Tibial nerve (tissue), 4 donors: Measurements from ENCODE around the gene PDE2A. TPM values are rescaled to one million over a fixed set of nuclear protein-coding genes. Genes with fewer than 3 reads are reported as not detected.
A peak's percentile ranks its signal among the peaks of the same experiment; 100 is the strongest.

Experiments used
- DNase-seq, 2 donors: peaks; one replicate each; pipeline ENCODE4 v3.0.0-alpha.2; 2019; ENCODE audit warnings: low spot score in 2 of 2
- H3K27ac ChIP-seq, 4 donors: fragments of 200-600 bp; sonication (generic) in 3 of 4; one replicate each; pipeline ENCODE4 v1.5.1; 2017 to 2019; ENCODE audit warnings: mild to moderate bottlenecking in 1 of 4
- H3K27me3 ChIP-seq, 2 donors: fragments of 200-600 bp; sonication (generic) in 1 of 2; one replicate each; pipeline versions ENCODE4 v1.5.1 to v1.6.0; 2017 to 2019
- H3K36me3 ChIP-seq, 3 donors: fragments of 200-600 bp; sonication (generic); one replicate each; pipeline ENCODE4 v1.5.1; 2018 to 2019
- H3K4me1 ChIP-seq, 4 donors: fragments of 200-600 bp; sonication (generic) in 3 of 4; one replicate each; pipeline ENCODE4 v1.5.1; 2017 to 2019
- H3K4me3 ChIP-seq, 4 donors: fragments of 200-600 bp; sonication (generic) in 3 of 4; one replicate each; pipeline ENCODE4 v1.5.1; 2017 to 2019; ENCODE audit warnings: mild to moderate bottlenecking in 1 of 4, moderate library complexity in 1 of 4
- H3K9me3 ChIP-seq, 4 donors: fragments of 200-600 bp; sonication (generic) in 3 of 4; one replicate each; pipeline ENCODE4 v1.5.1; 2017 to 2019
- EP300 ChIP-seq, 2 donors: sonication (generic); formaldehyde crosslinking; IDR thresholded peaks; one replicate each; pipeline ENCODE4 v1.6.1; 2017; ENCODE audit warnings: antibody characterized with exemption in 2 of 2, mild to moderate bottlenecking in 1 of 2
- POLR2A ChIP-seq, 2 donors: fragments of 450-650 bp; IDR thresholded peaks; one replicate each; pipeline ENCODE4 v1.6.1; 2017; ENCODE audit warnings: antibody characterized with exemption in 2 of 2, mild to moderate bottlenecking in 2 of 2, moderate library complexity in 2 of 2
- WGBS, 2 donors: methylation state at CpG; one replicate each; pipeline ENCODE4 v1.1.5; 2018; 5-methylcytosine and 5-hydroxymethylcytosine counted together
- total RNA-seq, 4 donors: library from RNA; depleted of rRNA; stranded (reverse); fragments of >200 nt; gene quantifications; one replicate each; pipeline ENCODE4 v1.1.0, GENCODE V29; 2016
- TF ChIP-seq, protein P1 (sequence below), 5 experiments: fragments of 200-600 bp in 3 of 5; fragments of 450-650 bp in 2 of 5; sonication (generic) in 3 of 5; IDR thresholded peaks; one replicate each; pipeline ENCODE4 v1.5.1; 2016 to 2019; ENCODE audit warnings: antibody characterized with exemption in 5 of 5, mild to moderate bottlenecking in 3 of 5, moderate library complexity in 2 of 5

The PDE2A gene
- total RNA-seq, 4 donors from 2014 or later = 30.3 to 75.7 (median 43.1) TPM

- Histone ChIP-seq H3K9me3 (no peaks in the 10 kb centered on the region), H3K27ac (no peak overlapping the region), H3K4me3 (no peak overlapping the region), H3K36me3 (no peaks in the 10 kb centered on the region), H3K4me1 (peaks cover 0 to 57% (median 9%) of the 10 kb centered on the region in 4 donors), H3K27me3 (no peaks in the 10 kb centered on the region)
- DNase-seq = no peak
- TF ChIP-seq POLR2A (IDR thresholded peaks at IDR 0.05) (no peak), EP300 (IDR thresholded peaks at IDR 0.05) (no peak)
- TF ChIP-seq, protein P1, sequence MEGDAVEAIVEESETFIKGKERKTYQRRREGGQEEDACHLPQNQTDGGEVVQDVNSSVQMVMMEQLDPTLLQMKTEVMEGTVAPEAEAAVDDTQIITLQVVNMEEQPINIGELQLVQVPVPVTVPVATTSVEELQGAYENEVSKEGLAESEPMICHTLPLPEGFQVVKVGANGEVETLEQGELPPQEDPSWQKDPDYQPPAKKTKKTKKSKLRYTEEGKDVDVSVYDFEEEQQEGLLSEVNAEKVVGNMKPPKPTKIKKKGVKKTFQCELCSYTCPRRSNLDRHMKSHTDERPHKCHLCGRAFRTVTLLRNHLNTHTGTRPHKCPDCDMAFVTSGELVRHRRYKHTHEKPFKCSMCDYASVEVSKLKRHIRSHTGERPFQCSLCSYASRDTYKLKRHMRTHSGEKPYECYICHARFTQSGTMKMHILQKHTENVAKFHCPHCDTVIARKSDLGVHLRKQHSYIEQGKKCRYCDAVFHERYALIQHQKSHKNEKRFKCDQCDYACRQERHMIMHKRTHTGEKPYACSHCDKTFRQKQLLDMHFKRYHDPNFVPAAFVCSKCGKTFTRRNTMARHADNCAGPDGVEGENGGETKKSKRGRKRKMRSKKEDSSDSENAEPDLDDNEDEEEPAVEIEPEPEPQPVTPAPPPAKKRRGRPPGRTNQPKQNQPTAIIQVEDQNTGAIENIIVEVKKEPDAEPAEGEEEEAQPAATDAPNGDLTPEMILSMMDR (IDR thresholded peaks at IDR 0.05) = no peak
- 80 to 89% methylated on average over 10 of the region's 10 CpGs for WGBS, 2 donors
Measured at GRCh38 chr11:72613450-72613849, 60.8 kb downstream of the PDE2A start.

- 76% methylated on average over 8 of the region's 8 CpGs for WGBS, 2 donors
- TF ChIP-seq, protein P1 (IDR thresholded peaks at IDR 0.05) = no peak
- no peak for TF ChIP-seq EP300 (IDR thresholded peaks at IDR 0.05)
- TF ChIP-seq POLR2A (IDR thresholded peaks at IDR 0.05) = no peak
- no peak for DNase-seq
- peaks cover 0 to 52% (median 12%) of the 10 kb centered on the region in 4 donors for H3K4me1 ChIP-seq
- no peaks in the 10 kb centered on the region for H3K36me3 ChIP-seq
- H3K4me3 ChIP-seq = no peak overlapping the region
- no peak overlapping the region for H3K27ac ChIP-seq
- H3K9me3 ChIP-seq = no peaks in the 10 kb centered on the region
- H3K27me3 ChIP-seq = no peaks in the 10 kb centered on the region
Measured at GRCh38 chr11:72609476-72609875, 64.7 kb downstream of the PDE2A start.

DNA sequence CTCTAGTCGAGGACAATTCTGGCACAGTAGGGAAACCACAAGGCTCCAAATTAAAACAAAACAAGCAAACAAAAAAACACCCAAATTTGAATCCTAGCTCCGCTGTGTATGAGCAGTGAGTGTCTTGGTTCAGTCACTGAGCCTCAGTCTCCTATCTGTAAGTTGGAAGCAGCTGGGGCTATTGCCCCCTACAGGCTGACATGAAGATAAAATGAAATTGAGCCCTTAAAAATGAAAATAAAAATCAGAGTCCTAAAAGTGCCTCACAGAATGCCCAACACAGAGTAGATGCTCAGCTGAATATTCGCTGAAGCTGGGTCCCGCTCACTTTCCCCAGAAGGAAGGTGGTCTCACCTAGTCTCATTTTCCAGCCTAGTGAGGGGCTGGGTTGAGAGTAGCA lies 65.2 kb downstream of the PDE2A start:
- TF ChIP-seq EP300 (IDR thresholded peaks at IDR 0.05) = no peak
- no peak for TF ChIP-seq POLR2A (IDR thresholded peaks at IDR 0.05)
- TF ChIP-seq, protein P1 (IDR thresholded peaks at IDR 0.05) = peak in 3 of 5 experiments; percentile 18 to 33 (median 19)
- no peaks in the 10 kb centered on the region for H3K9me3 ChIP-seq
- peaks cover 0 to 48% (median 10%) of the 10 kb centered on the region in 4 donors for H3K4me1 ChIP-seq
- no peaks in the 10 kb centered on the region for H3K27me3 ChIP-seq
- H3K36me3 ChIP-seq = no peaks in the 10 kb centered on the region
- no peak overlapping the region for H3K4me3 ChIP-seq
- DNase-seq = no peak
- H3K27ac ChIP-seq = no peak overlapping the region
- WGBS, 2 donors = 73 to 80% methylated on average over 4 of the region's 4 CpGs

GRCh38 chr11:72607496-72607895 lies 66.7 kb downstream of the PDE2A start:
- TF ChIP-seq POLR2A (IDR thresholded peaks at IDR 0.05) = no peak
- TF ChIP-seq, protein P1 (IDR thresholded peaks at IDR 0.05) = no peak
- TF ChIP-seq EP300 (IDR thresholded peaks at IDR 0.05) = no peak
- H3K27ac ChIP-seq = no peak overlapping the region
- no peaks in the 10 kb centered on the region for H3K9me3 ChIP-seq
- 58 to 77% methylated on average over 2 of the region's 2 CpGs for WGBS, 2 donors
- H3K4me1 ChIP-seq = peaks cover 0 to 39% (median 10%) of the 10 kb centered on the region in 4 donors
- no peaks in the 10 kb centered on the region for H3K27me3 ChIP-seq
- H3K36me3 ChIP-seq = no peaks in the 10 kb centered on the region
- DNase-seq = no peak
- H3K4me3 ChIP-seq = no peak overlapping the region

GRCh38 chr11:72606748-72607468 lies 67.3 kb downstream of the PDE2A start:
- TF ChIP-seq, protein P1 (IDR thresholded peaks at IDR 0.05) = no peak
- TF ChIP-seq EP300 (IDR thresholded peaks at IDR 0.05) (no peak), POLR2A (IDR thresholded peaks at IDR 0.05) (no peak)
- WGBS, 2 donors = 52% methylated on average over 10 to 13 of the region's 13 CpGs
- Histone ChIP-seq H3K4me3 (no peak overlapping the region), H3K36me3 (no peaks in the 10 kb centered on the region), H3K27me3 (no peaks in the 10 kb centered on the region), H3K9me3 (no peaks in the 10 kb centered on the region), H3K4me1 (peaks cover 0 to 39% (median 10%) of the 10 kb centered on the region in 4 donors), H3K27ac (peak overlapping the region in 2 of 4 donors; percentile 19 to 34)
- DNase-seq = no peak
